Omental fat pad (tissue), 4 donors: Measurements from ENCODE around the gene NAA50. TPM values are rescaled to one million over a fixed set of nuclear protein-coding genes. Genes with fewer than 3 reads are reported as not detected.
A peak's percentile ranks its signal among the peaks of the same experiment; 100 is the strongest.

Source experiments
- ATAC-seq: fragments of 150-250 bp; one replicate; pipeline ENCODE4 v1.9.1; 2016; ENCODE audit warnings: mild to moderate bottlenecking, moderate library complexity; ENCODE audit not compliant: low FRiP score
- DNase-seq: peaks from one replicate; pipeline ENCODE4 v3.0.0-alpha.2; 2019; ENCODE audit warnings: low spot score
- total RNA-seq, 4 donors: library from RNA; depleted of rRNA; stranded (reverse); fragments of >200 nt; gene quantifications; one replicate each; pipeline ENCODE4 v1.1.0, GENCODE V29; 2016
- TF ChIP-seq, protein P1 (sequence below), 3 donors: fragments of 450-650 bp; IDR thresholded peaks; one replicate each; pipeline ENCODE4 v1.5.1; 2016 to 2017; ENCODE audit warnings: antibody characterized with exemption in 3 of 3, mild to moderate bottlenecking in 3 of 3, moderate library complexity in 2 of 3

The NAA50 gene
- total RNA-seq, 4 donors from 2014 or later, result 64.9 to 185 (median 171) TPM

- ATAC-seq, result no peak
- TF ChIP-seq, protein P1, sequence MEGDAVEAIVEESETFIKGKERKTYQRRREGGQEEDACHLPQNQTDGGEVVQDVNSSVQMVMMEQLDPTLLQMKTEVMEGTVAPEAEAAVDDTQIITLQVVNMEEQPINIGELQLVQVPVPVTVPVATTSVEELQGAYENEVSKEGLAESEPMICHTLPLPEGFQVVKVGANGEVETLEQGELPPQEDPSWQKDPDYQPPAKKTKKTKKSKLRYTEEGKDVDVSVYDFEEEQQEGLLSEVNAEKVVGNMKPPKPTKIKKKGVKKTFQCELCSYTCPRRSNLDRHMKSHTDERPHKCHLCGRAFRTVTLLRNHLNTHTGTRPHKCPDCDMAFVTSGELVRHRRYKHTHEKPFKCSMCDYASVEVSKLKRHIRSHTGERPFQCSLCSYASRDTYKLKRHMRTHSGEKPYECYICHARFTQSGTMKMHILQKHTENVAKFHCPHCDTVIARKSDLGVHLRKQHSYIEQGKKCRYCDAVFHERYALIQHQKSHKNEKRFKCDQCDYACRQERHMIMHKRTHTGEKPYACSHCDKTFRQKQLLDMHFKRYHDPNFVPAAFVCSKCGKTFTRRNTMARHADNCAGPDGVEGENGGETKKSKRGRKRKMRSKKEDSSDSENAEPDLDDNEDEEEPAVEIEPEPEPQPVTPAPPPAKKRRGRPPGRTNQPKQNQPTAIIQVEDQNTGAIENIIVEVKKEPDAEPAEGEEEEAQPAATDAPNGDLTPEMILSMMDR (IDR thresholded peaks at IDR 0.05), result no peak
- DNase-seq, result no peak
Observed at GRCh38 chr3:113695431-113695785, 50.6 kb downstream of the NAA50 start.

GRCh38 chr3:113690482-113690881 lies 55.6 kb downstream of the NAA50 start:
- TF ChIP-seq, protein P1 (IDR thresholded peaks at IDR 0.05), result no peak

GRCh38 chr3:113685956-113686721 lies 59.9 kb downstream of the NAA50 start:
- ATAC-seq, result peak; percentile 62
- TF ChIP-seq, protein P1 (IDR thresholded peaks at IDR 0.05), result no peak
- DNase-seq, result no peak

More at GRCh38 chr3:113690482-113690881, 55.6 kb downstream of the NAA50 start:
- ATAC-seq (no peak), DNase-seq (no peak)

DNA sequence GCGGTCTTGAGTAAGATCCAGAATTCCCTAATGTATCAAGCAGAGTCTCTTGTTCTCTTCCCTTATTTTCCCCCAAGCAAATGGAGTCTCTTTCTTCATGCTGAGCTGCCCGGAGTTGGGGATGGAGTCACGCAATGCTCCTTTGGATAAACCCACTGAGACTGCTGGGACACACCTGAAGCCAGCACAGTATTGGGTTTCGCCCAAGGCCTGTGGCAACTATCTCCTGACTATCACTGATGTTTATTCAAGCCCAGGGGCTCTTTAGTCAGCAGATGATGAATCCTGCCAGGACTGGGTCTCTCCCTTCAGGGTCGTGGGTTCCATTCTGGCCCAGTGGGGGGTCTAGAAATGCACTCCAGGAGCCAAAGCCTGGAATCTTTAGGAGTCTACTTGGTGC lies 60.9 kb downstream of the NAA50 start:
- DNase-seq, result no peak
- no peak for ATAC-seq
- TF ChIP-seq, protein P1 (IDR thresholded peaks at IDR 0.05), result no peak

- TF ChIP-seq, protein P1 (IDR thresholded peaks at IDR 0.05), result no peak
- ATAC-seq, result no peak
- no peak for DNase-seq
Observed at GRCh38 chr3:113684271-113684819, 61.7 kb downstream of the NAA50 start.

- TF ChIP-seq, protein P1 (IDR thresholded peaks at IDR 0.05), result no peak
- no peak for DNase-seq
- no peak for ATAC-seq
Observed at GRCh38 chr3:113678773-113679172, 67.3 kb downstream of the NAA50 start.

DNA sequence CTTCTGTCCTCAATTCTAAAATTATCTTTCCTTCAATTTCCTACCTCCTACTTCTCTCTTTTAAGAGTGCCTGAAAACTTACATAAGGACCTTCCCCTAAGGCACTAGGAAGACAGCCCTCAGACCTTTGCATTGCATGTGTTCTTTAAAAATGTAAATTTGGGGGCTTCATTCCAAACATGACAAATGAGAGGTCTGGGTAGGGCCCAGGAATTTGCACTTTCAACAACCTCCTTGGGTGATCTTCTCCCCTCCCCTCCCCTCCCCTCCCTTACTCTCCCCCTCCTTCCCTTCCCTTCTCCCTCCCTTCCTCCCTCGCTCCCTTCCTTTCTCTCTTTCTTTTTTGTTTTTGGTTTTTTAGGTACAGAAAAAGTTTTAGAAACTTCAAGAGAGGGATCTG lies 68.3 kb downstream of the NAA50 start:
- TF ChIP-seq, protein P1 (IDR thresholded peaks at IDR 0.05), result no peak
- DNase-seq (no peak), ATAC-seq (no peak)
